Measurements from ENCODE around the gene TSGA10IP.

The TSGA10IP gene

DNA sequence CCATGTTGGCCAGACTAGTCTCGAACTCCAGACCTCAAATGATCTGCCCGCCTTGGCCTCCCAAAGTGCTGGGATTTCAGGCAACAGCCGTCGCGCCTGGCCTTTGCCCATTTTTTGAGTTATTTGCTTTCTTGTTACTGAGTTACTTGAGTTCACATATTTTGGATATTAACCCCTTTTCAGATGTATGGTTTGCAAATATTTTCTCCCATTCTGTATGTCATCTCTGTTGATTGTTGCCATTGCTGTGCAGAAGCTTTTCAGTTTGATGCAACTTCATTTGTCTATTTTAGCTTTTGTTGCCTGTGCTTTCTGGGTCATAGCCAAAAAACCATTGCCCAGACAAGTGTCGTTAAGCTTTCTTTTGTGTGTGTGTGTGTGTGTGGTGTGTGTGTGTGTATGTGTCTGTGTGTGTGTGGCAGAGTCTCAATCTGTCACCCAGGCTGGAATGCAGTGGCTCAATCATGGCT is 6.8 kb downstream of the TSGA10IP start:
- TF ChIP-seq, protein P1, sequence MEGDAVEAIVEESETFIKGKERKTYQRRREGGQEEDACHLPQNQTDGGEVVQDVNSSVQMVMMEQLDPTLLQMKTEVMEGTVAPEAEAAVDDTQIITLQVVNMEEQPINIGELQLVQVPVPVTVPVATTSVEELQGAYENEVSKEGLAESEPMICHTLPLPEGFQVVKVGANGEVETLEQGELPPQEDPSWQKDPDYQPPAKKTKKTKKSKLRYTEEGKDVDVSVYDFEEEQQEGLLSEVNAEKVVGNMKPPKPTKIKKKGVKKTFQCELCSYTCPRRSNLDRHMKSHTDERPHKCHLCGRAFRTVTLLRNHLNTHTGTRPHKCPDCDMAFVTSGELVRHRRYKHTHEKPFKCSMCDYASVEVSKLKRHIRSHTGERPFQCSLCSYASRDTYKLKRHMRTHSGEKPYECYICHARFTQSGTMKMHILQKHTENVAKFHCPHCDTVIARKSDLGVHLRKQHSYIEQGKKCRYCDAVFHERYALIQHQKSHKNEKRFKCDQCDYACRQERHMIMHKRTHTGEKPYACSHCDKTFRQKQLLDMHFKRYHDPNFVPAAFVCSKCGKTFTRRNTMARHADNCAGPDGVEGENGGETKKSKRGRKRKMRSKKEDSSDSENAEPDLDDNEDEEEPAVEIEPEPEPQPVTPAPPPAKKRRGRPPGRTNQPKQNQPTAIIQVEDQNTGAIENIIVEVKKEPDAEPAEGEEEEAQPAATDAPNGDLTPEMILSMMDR (IDR thresholded peaks at IDR 0.05): no peak

DNA sequence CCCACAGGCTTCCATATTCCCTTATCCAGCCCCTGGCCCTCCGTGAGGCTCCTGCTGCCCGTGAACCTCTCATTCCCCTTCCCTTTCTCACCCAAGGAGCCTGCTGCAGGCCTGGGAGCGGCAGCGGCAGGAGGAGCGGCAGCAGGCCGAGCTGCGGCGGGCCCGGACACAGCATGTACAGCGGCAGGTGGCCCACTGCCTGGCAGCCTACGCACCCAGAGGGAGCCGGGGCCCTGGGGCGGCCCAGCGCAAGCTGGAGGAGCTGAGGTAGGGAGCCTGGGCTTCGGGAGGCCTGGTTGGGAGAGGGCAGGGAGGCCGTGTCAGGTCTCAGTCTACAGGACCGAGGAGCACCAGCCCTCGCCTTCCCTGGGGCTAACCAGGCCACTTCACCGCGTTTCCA is 8.2 kb downstream of the TSGA10IP start:
- TF ChIP-seq, protein P1 (IDR thresholded peaks at IDR 0.05): no peak

DNA sequence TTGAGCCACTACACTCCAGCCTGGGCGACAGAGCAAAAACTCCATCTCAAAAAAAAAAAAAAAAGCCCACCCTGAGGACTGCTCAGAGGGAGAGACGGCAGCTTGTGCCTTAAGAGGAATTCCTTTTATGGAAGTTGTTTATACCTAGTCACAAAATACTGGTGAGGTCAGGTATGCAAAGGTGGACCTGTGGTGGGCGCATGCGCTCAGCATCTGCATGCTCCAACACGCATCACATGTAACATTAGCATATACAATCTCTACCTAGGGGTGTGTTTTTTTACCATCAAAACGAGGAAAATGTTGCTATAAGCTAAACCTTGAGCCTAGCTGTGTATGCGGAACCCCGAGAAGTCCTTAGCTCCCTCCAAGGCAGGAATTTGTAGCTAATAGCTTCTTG is 9.5 kb downstream of the TSGA10IP start:
- TF ChIP-seq, protein P1 (IDR thresholded peaks at IDR 0.05): no peak

DNA sequence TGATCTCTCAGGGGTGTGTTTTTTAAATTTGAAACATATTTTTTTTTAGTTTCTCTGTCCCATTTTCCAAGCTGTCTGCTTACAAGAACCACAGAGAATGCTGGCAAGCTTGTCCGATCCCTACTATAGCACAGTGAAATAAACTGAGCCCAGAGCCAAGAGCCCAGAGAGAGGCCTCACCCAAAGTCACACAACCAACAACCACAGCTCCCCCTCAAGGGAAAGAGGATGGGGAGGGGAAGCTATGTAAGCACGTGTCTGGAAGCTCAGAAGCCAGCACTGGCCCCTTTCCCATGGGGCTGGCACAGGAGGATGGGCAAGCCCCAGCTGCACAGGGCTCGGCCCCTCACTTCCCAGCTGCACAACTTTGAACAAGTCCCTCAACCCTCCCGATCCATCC is 13.0 kb downstream of the TSGA10IP start:
- TF ChIP-seq, protein P1 (IDR thresholded peaks at IDR 0.05): no peak

DNA sequence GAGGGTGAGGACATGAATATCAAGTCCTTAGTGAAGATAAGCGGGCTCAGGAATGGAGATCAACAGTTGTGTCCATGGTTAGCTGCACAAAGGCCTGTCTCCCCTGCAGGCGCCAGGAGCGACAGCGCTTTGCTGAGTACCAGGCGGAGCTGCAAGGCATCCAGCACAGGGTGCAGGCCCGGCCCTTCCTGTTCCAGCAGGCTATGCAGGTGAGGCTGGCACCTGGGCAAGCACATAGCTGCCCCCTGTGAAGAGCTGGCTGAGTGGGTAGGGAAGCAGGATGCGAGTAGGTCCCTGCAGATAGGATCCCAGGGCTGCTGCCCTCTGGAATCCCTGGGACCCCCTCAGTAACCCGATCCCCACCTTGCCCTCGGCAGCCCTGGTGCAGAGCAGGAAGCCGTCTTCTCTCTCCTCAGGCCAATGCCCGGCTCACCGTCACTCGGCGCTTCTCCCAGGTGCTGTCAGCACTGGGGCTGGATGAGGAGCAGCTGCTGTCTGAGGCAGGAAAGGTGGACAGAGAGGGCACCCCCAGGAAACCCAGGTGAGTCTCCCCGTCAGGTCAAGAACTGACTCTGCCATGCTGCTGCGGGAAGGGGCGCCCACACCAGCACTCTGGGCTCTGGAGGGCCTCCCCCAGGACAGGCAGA is 13.6 kb downstream of the TSGA10IP start:
- TF ChIP-seq, protein P1 (IDR thresholded peaks at IDR 0.05): no peak

DNA sequence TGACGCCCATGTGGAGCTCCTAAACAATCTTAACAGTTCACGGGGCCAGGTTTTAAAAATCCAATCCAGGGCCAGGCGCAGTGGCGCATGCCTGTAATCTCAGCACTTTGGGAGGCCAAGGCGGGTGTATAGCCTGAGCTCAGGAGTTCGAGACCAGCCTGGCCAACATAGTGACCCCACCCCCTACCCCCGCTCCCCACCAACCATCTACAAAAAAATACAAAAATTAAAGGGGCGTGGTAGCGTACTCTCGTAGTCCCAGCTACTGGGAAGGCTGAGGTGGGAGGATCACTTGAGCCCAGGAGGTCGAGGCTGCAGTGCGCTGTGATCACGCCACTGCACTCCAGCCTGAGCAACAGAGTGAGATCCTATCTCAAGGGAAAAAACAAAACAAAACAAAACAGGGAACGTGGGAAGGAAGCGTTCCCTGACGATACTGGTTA is 15.6 kb downstream of the TSGA10IP start:
- TF ChIP-seq, protein P1 (IDR thresholded peaks at IDR 0.05): no peak

DNA sequence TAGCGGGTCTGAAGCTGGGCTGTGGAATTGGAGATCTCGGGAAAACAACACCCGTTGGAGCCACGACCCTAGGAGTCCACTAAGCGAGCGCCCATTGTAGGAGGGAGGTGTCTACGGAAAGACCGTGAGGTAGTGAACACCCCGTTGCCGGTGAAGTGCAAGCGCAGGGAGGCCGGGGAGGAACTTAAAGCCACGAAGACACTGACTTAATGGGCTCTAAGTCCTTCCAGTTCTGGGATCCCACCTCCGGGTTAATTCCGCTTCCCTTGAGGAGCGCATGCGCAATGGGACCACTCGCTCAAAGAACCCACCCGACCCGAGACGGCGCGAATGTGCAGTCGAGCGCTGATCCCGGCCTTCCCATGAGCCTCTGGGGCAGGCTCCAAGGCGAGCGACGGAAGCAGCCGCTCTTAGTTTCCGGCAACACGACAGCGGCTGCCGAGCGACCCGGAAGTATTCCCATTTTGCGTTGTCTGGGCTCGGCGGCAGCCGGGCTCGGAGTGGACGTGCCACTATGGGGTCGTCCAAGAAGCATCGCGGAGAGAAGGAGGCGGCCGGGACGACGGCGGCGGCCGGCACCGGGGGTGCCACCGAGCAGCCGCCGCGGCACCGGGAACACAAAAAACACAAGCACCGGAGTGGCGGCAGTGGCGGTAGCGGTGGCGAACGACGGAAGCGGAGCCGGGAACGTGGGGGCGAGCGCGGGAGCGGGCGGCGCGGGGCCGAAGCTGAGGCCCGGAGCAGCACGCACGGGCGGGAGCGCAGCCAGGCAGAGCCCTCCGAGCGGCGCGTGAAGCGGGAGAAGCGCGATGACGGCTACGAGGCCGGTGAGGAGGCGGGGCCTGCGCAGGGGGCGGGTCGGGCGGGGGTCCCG is 16.2 kb downstream of the TSGA10IP start, which contains the start of gene SART1:
TSS of gene SART1 (plus strand) at position 468 of the 874 bp plus-strand sequence. CDS start at position 515, 47 bp downstream.
- TF ChIP-seq, protein P1 (IDR thresholded peaks at IDR 0.05): no peak

Measured in LNCAP (cell line).